ENCODE results near the gene COG5.

- TF ChIP-seq CTCF (conservative IDR thresholded peaks at IDR 0.05; ENCODE audit: low read depth in 2 of 2) (no peak), POLR2AphosphoS5 (IDR thresholded peaks at IDR 0.05; ENCODE audit: low read depth) (no peak), EZH2phosphoT487 (IDR thresholded peaks at IDR 0.05; ENCODE audit: unreplicated experiment) (no peak), REST (IDR thresholded peaks at IDR 0.05; ENCODE audit: unreplicated experiment) (no peak), EZH2 (IDR thresholded peaks at IDR 0.05; ENCODE audit: low read depth, unreplicated experiment) (no peak), JUNB (IDR thresholded peaks at IDR 0.05; ENCODE audit: unreplicated experiment) (no peak), ETS1 (IDR thresholded peaks at IDR 0.05) (no peak), ZNF114 (CRISPR knock-in tag; IDR thresholded peaks at IDR 0.05) (no peak), CREB1 (CRISPR knock-in tag; IDR thresholded peaks at IDR 0.05; ENCODE audit: low read depth) (no peak), ZNF462 (CRISPR knock-in tag; IDR thresholded peaks at IDR 0.05) (no peak), ZNF331 (CRISPR knock-in tag; IDR thresholded peaks at IDR 0.05; ENCODE audit: low read depth) (no peak), NANOG (IDR thresholded peaks at IDR 0.05; ENCODE audit: borderline replicate concordance) (no peak)
Measured at GRCh38 chr7:107387573-107388219, 176.0 kb downstream of the COG5 start.
